ENCODE measurements around the gene FGF22. TPM values are rescaled to one million over a fixed set of nuclear protein-coding genes. Genes with fewer than 3 reads are reported as not detected.
A peak's percentile ranks its signal among the peaks of the same experiment; 100 is the strongest.

Gene FGF22
- total RNA-seq, 1 donor = not detected

DNA sequence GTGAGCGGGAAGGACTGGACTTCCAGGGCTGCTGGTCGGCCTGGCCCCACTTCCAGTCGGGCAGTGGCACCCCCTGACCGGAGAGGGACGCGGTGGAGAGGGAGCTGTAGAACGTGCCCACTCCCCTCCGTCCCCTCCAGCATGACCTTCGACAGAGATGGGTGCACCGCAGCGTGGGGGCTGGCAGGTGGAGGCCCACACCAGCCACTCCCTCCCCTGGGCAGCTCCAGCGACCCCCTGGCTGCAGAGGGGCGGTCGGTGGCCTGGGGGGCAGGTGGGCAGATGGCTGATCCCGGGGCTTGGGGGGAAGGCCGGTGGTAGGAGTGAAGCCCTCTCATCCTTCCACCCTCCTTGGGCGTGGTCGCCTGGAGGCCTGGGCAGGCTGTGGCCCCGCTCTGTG lies 47.6 kb upstream of the FGF22 start:
- DNase-seq (ENCODE audit: insufficient read length, low spot score, missing footprints) = no peak
- Histone ChIP-seq H3K27ac (ENCODE audit: low read depth, low read length) (no peak overlapping the region), H3K27me3 (ENCODE audit: insufficient read depth, low read length) (peaks cover 23% of the 10 kb centered on the region), H3K79me2 (ENCODE audit: insufficient read depth, low read length) (no peaks in the 10 kb centered on the region), H4K20me1 (ENCODE audit: insufficient read depth, low read length) (peaks cover 11% of the 10 kb centered on the region), H3K36me3 (ENCODE audit: insufficient read depth, low read length) (no peaks in the 10 kb centered on the region), H3K4me2 (ENCODE audit: insufficient read depth, low read length) (no peak overlapping the region), H2AFZ (ENCODE audit: low read length) (no peak overlapping the region), H3K9me3 (ENCODE audit: low read depth, low read length) (no peaks in the 10 kb centered on the region), H3K4me1 (ENCODE audit: insufficient read depth, low read length) (peaks cover 12% of the 10 kb centered on the region), H3K4me3 (ENCODE audit: insufficient read depth, low read length) (no peak overlapping the region)
- TF ChIP-seq, protein P1, sequence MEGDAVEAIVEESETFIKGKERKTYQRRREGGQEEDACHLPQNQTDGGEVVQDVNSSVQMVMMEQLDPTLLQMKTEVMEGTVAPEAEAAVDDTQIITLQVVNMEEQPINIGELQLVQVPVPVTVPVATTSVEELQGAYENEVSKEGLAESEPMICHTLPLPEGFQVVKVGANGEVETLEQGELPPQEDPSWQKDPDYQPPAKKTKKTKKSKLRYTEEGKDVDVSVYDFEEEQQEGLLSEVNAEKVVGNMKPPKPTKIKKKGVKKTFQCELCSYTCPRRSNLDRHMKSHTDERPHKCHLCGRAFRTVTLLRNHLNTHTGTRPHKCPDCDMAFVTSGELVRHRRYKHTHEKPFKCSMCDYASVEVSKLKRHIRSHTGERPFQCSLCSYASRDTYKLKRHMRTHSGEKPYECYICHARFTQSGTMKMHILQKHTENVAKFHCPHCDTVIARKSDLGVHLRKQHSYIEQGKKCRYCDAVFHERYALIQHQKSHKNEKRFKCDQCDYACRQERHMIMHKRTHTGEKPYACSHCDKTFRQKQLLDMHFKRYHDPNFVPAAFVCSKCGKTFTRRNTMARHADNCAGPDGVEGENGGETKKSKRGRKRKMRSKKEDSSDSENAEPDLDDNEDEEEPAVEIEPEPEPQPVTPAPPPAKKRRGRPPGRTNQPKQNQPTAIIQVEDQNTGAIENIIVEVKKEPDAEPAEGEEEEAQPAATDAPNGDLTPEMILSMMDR (IDR thresholded peaks at IDR 0.05; ENCODE audit: extremely low read depth, low read depth, low read length) = no peak

DNA sequence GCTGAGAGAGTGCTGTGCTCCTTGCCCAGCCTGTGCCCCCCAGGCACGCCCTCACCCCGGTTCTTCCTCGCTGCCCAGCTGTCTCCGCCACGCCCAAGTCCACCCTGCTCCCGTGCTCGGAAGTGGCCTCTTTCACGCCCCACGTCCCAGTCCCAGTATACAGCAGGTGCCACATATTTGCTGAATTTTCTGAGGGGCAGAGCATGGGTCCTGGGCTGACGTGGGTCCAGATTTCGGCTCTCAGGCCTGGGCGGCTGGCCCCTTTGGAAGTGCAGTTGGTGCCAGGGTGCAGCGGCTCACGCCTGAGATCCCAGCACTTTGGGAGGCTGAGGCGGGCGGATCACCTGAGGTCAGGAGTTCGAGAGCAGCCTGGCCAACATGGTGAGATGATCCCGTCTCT lies 46.6 kb upstream of the FGF22 start:
- no peaks in the 10 kb centered on the region for H3K36me3 ChIP-seq (ENCODE audit: insufficient read depth, low read length)
- DNase-seq (ENCODE audit: insufficient read length, low spot score, missing footprints) = no peak
- H3K4me2 ChIP-seq (ENCODE audit: insufficient read depth, low read length) = no peak overlapping the region
- no peak overlapping the region for H3K4me3 ChIP-seq (ENCODE audit: insufficient read depth, low read length)
- no peak overlapping the region for H2AFZ ChIP-seq (ENCODE audit: low read length)
- peaks cover 8% of the 10 kb centered on the region for H3K4me1 ChIP-seq (ENCODE audit: insufficient read depth, low read length)
- TF ChIP-seq, protein P1 (IDR thresholded peaks at IDR 0.05; ENCODE audit: extremely low read depth, low read depth, low read length) = no peak
- H4K20me1 ChIP-seq (ENCODE audit: insufficient read depth, low read length) = peaks cover 11% of the 10 kb centered on the region
- H3K27ac ChIP-seq (ENCODE audit: low read depth, low read length) = no peak overlapping the region
- H3K27me3 ChIP-seq (ENCODE audit: insufficient read depth, low read length) = peaks cover 23% of the 10 kb centered on the region
- H3K79me2 ChIP-seq (ENCODE audit: insufficient read depth, low read length) = no peaks in the 10 kb centered on the region
- no peaks in the 10 kb centered on the region for H3K9me3 ChIP-seq (ENCODE audit: low read depth, low read length)

DNA sequence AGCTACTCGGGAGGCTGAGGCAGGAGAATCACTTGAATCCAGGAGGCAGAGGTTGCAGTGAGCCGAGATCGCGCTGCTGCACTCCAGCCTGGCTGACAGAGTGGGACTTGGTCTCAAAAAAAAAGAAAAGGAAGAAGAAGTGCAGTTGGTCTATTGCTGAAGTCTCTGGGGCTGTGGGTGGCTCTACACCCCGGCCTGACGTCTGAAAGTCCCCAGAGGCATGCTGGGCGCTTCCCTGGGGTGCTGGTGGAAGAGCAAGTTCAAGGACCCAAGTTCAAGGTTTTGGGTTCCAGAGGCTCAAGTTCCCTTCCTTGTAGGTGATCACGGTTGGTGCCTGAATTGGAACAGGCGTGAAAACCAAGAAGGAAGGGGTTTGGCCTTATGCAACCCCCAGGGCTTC lies 46.2 kb upstream of the FGF22 start:
- Histone ChIP-seq H2AFZ (ENCODE audit: low read length) (no peak overlapping the region), H3K27me3 (ENCODE audit: insufficient read depth, low read length) (peaks cover 20% of the 10 kb centered on the region), H3K9me3 (ENCODE audit: low read depth, low read length) (no peaks in the 10 kb centered on the region), H3K4me3 (ENCODE audit: insufficient read depth, low read length) (no peak overlapping the region), H4K20me1 (ENCODE audit: insufficient read depth, low read length) (peaks cover 11% of the 10 kb centered on the region), H3K4me2 (ENCODE audit: insufficient read depth, low read length) (no peak overlapping the region), H3K27ac (ENCODE audit: low read depth, low read length) (no peak overlapping the region), H3K36me3 (ENCODE audit: insufficient read depth, low read length) (no peaks in the 10 kb centered on the region), H3K4me1 (ENCODE audit: insufficient read depth, low read length) (peaks cover 3% of the 10 kb centered on the region), H3K79me2 (ENCODE audit: insufficient read depth, low read length) (no peaks in the 10 kb centered on the region)
- TF ChIP-seq, protein P1 (IDR thresholded peaks at IDR 0.05; ENCODE audit: extremely low read depth, low read depth, low read length) = no peak
- DNase-seq (ENCODE audit: insufficient read length, low spot score, missing footprints) = no peak

DNA sequence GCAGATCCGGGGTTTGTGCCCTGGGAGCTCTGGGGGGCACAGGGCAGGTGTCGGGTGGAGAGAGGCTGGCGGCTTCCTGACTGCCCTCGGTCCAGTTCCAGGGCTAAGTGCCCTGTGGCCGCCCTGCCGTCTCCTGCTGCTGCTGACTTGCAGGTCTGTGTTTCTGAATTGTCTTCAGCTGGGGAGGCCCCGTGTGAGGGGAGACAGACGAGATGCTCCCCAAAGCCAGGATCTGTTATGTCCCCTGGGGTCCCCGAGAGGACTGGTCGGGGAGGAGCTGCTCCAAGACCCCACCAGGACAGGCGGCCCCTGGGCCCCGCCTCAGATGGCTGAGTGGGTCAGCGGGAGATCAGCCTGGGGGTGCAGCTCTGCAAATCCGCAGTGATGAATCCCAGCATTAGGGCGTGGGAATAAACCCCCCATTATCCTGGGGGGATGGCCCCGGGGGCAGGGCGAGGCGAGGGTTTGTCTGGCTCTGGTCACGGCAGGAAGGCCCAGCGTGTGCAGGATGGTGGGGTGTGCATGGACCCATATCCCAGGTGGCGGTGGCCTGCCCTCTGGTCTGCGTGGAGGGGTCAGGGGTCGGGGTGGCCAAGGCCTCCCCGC lies 45.3 kb upstream of the FGF22 start:
- Histone ChIP-seq H3K9me3 (ENCODE audit: low read depth, low read length) (no peaks in the 10 kb centered on the region), H3K4me2 (ENCODE audit: insufficient read depth, low read length) (no peak overlapping the region), H2AFZ (ENCODE audit: low read length) (no peak overlapping the region), H3K4me3 (ENCODE audit: insufficient read depth, low read length) (no peak overlapping the region), H3K4me1 (ENCODE audit: insufficient read depth, low read length) (no peaks in the 10 kb centered on the region), H3K27me3 (ENCODE audit: insufficient read depth, low read length) (peaks cover 12% of the 10 kb centered on the region), H3K79me2 (ENCODE audit: insufficient read depth, low read length) (no peaks in the 10 kb centered on the region), H3K27ac (ENCODE audit: low read depth, low read length) (no peak overlapping the region), H3K36me3 (ENCODE audit: insufficient read depth, low read length) (no peaks in the 10 kb centered on the region), H4K20me1 (ENCODE audit: insufficient read depth, low read length) (peaks cover 8% of the 10 kb centered on the region)
- TF ChIP-seq, protein P1 (IDR thresholded peaks at IDR 0.05; ENCODE audit: extremely low read depth, low read depth, low read length) = no peak
- DNase-seq (ENCODE audit: insufficient read length, low spot score, missing footprints) = peak; percentile 79
